Measurements from ENCODE around the gene GPC5.

GRCh38 chr13:92412481-92412880, 1014.1 kb downstream of the GPC5 start:
- TF ChIP-seq EZH2phosphoT487 (IDR thresholded peaks at IDR 0.05; ENCODE audit: borderline replicate concordance, low read depth, low read length) (no peak), CTCF (conservative IDR thresholded peaks at IDR 0.05; ENCODE audit: low read length) (no peak)

Measured in OCI-LY7 (cell line).